ENCODE measurements around the gene ZNF507.
A peak's percentile ranks its signal among the peaks of the same experiment; 100 is the strongest.

Gene ZNF507

DNA sequence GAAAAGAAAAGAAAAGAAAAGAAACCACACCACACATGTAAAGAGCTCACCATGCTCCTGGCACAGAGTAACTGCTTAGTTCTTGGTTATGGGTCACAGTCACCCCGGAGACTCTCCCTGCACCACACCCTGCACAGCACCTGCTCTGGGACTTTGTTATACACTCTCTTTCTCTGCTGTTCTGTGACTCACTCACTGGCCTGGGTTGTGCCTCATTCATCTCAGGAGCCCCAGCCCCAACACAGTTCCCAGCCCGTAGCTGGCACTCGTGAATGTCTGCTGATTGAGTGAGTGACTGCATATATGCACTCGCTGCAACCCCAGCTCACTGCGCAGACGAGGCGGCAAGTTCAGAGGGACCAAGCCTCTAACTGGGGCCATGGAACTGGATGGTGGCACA lies 22.9 kb upstream of the ZNF507 start:
- ChIA-PET CTCF (no interaction called here), POLR2A (ENCODE audit: low non-redundant PET) (no interaction called here)
- no peak for DNase-seq (ENCODE audit: low spot score)
- TF ChIP-seq CTCF (conservative IDR thresholded peaks at IDR 0.05; ENCODE audit: low read depth), result no peak
- H3K27ac ChIP-seq, result no peak overlapping the region

DNA sequence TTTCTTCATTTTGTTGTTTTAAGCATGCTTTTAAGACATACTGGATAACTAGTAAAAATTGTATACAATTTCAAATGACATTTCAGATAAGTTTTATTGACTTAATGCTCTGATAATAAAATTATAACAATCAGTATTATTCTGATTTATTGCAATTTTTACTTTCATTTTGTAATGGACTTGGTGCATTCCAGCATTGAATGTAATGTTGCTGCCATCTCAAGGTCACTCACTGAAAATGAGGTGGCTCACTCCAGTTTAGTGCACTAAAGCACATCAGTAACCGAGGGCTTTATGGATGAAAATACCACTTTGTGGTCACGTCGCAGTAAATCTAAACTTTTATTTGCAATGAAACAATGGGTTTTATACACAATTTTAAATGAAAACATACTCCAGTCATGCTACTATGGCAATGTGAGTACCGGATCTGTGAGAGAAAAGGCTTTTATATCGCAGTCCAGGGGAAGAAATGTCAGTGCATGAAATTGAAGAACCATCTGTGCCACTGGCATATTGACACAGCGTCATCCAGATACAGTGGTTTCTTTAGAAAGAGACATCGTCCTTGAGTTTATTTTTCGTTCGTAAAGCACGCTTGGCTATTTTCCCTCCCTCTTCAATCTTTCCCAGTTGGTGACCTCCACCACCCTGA lies 20.7 kb upstream of the ZNF507 start:
- CTCF ChIA-PET, result interaction anchor here (0.6 to 1.2 kb wide), 3 partner anchors 34 to 1642 kb away, joined by 3 to 6 read pairs (median 6); no protein-coding TSS in a partner anchor
- DNase-seq (ENCODE audit: low spot score), result no peak
- H3K27ac ChIP-seq, result no peak overlapping the region
- peak; percentile 4; the same call in 1 of the 2 replicates for TF ChIP-seq CTCF (conservative IDR thresholded peaks at IDR 0.05; ENCODE audit: low read depth)
- POLR2A ChIA-PET (ENCODE audit: low non-redundant PET), result no interaction called here

- DNase-seq (ENCODE audit: low spot score), result no peak
- no peak for TF ChIP-seq CTCF (conservative IDR thresholded peaks at IDR 0.05; ENCODE audit: low read depth)
- H3K27ac ChIP-seq, result no peak overlapping the region
- ChIA-PET CTCF (interaction anchor here (0.6 kb wide), 2 partner anchors 134 to 1582 kb away, joined by 4 to 5 read pairs; no protein-coding TSS in a partner anchor), POLR2A (ENCODE audit: low non-redundant PET) (no interaction called here)
Measured at GRCh38 chr19:32330213-32330857, 15.1 kb upstream of the ZNF507 start.

- TF ChIP-seq CTCF (conservative IDR thresholded peaks at IDR 0.05; ENCODE audit: low read depth), result no peak
- POLR2A ChIA-PET (ENCODE audit: low non-redundant PET), result no interaction called here
Measured at GRCh38 chr19:32333227-32333626, 12.2 kb upstream of the ZNF507 start.

DNA sequence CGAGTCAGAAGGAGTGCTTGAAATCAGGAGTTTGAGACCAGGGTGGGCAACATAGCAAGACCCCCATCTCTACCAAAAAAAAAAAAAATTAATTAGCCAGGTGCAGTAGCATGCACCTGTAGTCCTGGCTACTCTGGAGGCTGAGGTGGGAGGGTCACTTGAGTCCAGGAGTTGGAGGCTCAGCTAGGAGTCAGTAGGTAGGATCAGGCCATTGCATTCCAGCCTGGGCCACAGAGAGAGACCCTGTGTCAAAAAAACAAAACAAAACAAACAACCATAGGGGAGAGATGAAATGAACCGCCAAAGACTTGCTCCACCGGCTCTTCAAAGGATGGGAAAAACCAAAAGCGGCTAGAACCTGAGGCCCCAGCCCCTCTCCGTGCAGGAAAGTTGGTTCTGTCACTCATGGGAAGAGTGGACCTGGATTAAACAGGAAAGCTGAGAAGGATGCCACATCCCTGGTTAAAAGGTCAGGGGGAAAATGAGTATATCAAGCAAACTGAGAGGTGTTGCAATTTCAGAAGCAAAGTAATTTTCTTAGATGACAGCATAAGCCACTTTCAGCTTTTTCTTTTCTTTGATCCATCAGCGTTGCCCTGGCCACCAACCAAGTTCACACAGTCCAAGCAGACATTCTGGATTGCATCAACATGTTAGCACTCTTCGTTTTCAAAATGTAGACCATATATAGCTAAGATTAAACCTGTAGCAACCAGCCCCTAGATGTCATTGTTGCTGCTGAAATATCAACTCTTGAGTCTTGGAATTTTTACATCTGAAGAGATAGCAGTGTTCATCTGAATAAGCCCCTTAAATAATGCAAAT lies 8.9 kb upstream of the ZNF507 start:
- TF ChIP-seq CTCF (conservative IDR thresholded peaks at IDR 0.05; ENCODE audit: low read depth), result peak; percentile 31
- POLR2A ChIA-PET (ENCODE audit: low non-redundant PET), result no interaction called here
- no peak overlapping the region for H3K27ac ChIP-seq
- CTCF ChIA-PET, result interaction anchor here (0.7 to 1.0 kb wide), 3 partner anchors 145 to 234 kb away, joined by 3 to 4 read pairs (median 3); no protein-coding TSS in a partner anchor
- no peak for DNase-seq (ENCODE audit: low spot score)

More at GRCh38 chr19:32333227-32333626, 12.2 kb upstream of the ZNF507 start:
- DNase-seq (ENCODE audit: low spot score), result no peak
- H3K27ac ChIP-seq, result no peak overlapping the region
- CTCF ChIA-PET, result no interaction called here

- DNase-seq (ENCODE audit: low spot score), result no peak
- no peak overlapping the region for H3K27ac ChIP-seq
- ChIA-PET POLR2A (ENCODE audit: low non-redundant PET) (no interaction called here), CTCF (interaction anchor here (0.7 to 1.0 kb wide), 3 partner anchors 226 to 749 kb away, joined by 3 to 4 read pairs (median 3); no protein-coding TSS in a partner anchor)
- TF ChIP-seq CTCF (conservative IDR thresholded peaks at IDR 0.05; ENCODE audit: low read depth), result no peak
Measured at GRCh38 chr19:32337084-32337808, 8.2 kb upstream of the ZNF507 start.

Data from RWPE1 (cell line).